ENCODE measurements around the gene SLC12A1.

The SLC12A1 gene

DNA sequence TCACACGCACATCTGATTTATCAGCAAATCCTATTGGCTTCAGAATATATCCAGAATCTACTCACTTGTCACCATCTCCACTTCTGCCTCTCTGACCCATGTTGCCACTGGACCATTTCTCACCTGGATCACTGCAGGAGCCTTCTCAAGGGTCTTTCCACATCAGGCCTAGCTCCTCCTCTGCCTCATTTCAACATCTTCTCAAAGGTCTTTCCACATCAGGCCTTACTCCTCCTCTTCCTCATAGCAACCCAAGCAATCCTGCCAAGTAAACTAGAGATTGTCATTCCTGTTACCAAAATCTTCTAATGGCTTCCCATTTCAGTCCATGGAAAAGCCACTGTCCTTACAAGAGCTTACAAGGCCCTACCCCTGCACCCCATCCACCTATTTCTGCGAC is 107.1 kb downstream of the SLC12A1 start:
- H3K9me3 Mint-ChIP-seq: no peaks in the 10 kb centered on the region
- H3K27me3 Mint-ChIP-seq (ENCODE audit: low read depth, poor library complexity): no peaks in the 10 kb centered on the region
- DNase-seq: no peak
- H3K36me3 Mint-ChIP-seq (ENCODE audit: low read depth): peaks cover 16% of the 10 kb centered on the region
- no peak overlapping the region for H3K4me3 Mint-ChIP-seq
- no peak overlapping the region for H3K27ac Mint-ChIP-seq
- peaks cover 8% of the 10 kb centered on the region for H3K4me1 Mint-ChIP-seq
- TF ChIP-seq CTCF (IDR thresholded peaks at IDR 0.05): no peak

DNA sequence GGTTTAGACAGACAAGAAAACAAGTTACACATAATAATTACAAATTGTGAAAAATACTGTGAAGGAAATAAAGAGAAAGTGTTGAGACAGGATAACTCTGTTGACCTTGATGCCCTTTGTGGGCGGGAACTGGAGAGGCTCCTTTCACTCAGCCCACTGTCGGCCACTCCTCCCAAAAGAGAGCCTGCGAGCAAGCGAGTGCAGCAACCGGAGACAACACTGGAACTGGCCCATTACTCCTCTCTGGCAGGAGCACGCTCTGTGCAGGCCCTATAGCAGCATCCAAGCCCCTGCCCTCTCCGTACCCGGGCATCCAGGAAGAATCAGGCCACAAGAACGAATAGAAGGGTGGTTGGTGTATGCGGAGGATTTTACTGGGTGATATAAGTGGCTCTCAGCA is 108.9 kb downstream of the SLC12A1 start:
- Mint-ChIP-seq H3K4me1 (peaks cover 8% of the 10 kb centered on the region), H3K36me3 (ENCODE audit: low read depth) (peaks cover 16% of the 10 kb centered on the region), H3K4me3 (no peak overlapping the region), H3K9me3 (no peaks in the 10 kb centered on the region), H3K27me3 (ENCODE audit: low read depth, poor library complexity) (no peaks in the 10 kb centered on the region), H3K27ac (no peak overlapping the region)
- DNase-seq: no peak
- TF ChIP-seq CTCF (IDR thresholded peaks at IDR 0.05): no peak

DNA sequence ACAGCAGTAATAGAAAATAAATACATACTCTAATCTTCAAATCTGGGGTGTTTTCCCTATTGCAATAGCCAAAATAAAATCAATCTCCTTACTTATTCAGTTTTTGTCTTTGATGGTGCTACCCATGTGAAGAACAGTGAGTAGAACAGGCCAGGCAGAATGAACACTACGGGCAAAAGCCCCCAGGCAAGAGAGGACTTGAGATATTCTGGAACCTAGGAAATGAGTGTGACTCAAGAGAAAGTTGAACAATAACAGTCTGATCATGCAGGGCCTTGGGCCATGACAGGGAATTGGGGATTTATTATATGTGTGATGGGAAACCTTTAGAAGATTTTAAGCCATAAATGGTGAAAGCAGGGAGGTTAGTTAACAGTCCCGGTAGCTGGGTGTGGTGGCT is 111.1 kb downstream of the SLC12A1 start:
- no peak overlapping the region for H3K27ac Mint-ChIP-seq
- H3K9me3 Mint-ChIP-seq: no peaks in the 10 kb centered on the region
- no peak overlapping the region for H3K4me3 Mint-ChIP-seq
- H3K36me3 Mint-ChIP-seq (ENCODE audit: low read depth): peaks cover 16% of the 10 kb centered on the region
- H3K27me3 Mint-ChIP-seq (ENCODE audit: low read depth, poor library complexity): no peaks in the 10 kb centered on the region
- DNase-seq: no peak
- no peak for TF ChIP-seq CTCF (IDR thresholded peaks at IDR 0.05)
- H3K4me1 Mint-ChIP-seq: peaks cover 8% of the 10 kb centered on the region

GRCh38 chr15:48318131-48318530 is 112.0 kb downstream of the SLC12A1 start:
- Mint-ChIP-seq H3K4me1 (peaks cover 8% of the 10 kb centered on the region), H3K4me3 (no peak overlapping the region), H3K9me3 (no peaks in the 10 kb centered on the region), H3K27ac (no peak overlapping the region), H3K27me3 (ENCODE audit: low read depth, poor library complexity) (no peaks in the 10 kb centered on the region), H3K36me3 (ENCODE audit: low read depth) (peaks cover 16% of the 10 kb centered on the region)
- no peak for DNase-seq
- no peak for TF ChIP-seq CTCF (IDR thresholded peaks at IDR 0.05)

GRCh38 chr15:48323294-48323693 is 117.2 kb downstream of the SLC12A1 start:
- no peak for TF ChIP-seq CTCF (IDR thresholded peaks at IDR 0.05)
- H3K27ac Mint-ChIP-seq: no peak overlapping the region
- DNase-seq: no peak
- H3K36me3 Mint-ChIP-seq (ENCODE audit: low read depth): peaks cover 10% of the 10 kb centered on the region
- peaks cover 7% of the 10 kb centered on the region for H3K4me1 Mint-ChIP-seq
- no peak overlapping the region for H3K4me3 Mint-ChIP-seq
- H3K27me3 Mint-ChIP-seq (ENCODE audit: low read depth, poor library complexity): peaks cover 6% of the 10 kb centered on the region
- H3K9me3 Mint-ChIP-seq: no peaks in the 10 kb centered on the region

DNA sequence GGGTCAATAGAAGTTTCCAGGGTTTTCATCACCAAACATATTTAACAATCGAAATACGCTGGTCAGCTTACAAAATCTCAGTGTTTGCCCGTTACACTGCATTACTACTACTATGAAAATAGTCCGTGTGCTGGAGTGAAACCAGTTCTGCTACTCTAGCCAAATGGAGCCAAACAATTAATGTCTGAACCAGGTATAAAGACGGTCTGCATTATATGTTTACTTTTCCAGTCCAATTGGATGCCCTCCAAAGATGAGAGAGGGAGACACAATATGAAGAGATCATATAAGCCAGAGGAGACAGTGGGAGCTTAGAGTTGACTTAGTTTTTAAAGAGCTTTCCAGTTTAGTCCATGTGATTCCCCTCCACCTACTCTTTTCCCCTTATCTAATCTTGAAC is 118.8 kb downstream of the SLC12A1 start:
- Mint-ChIP-seq H3K4me1 (peaks cover 14% of the 10 kb centered on the region), H3K9me3 (no peaks in the 10 kb centered on the region), H3K4me3 (no peak overlapping the region), H3K27me3 (ENCODE audit: low read depth, poor library complexity) (peaks cover 6% of the 10 kb centered on the region), H3K36me3 (ENCODE audit: low read depth) (peaks cover 10% of the 10 kb centered on the region), H3K27ac (no peak overlapping the region)
- DNase-seq: no peak
- no peak for TF ChIP-seq CTCF (IDR thresholded peaks at IDR 0.05)

All from nephron progenitor cell (in vitro differentiated cells).